GM19099 (cell line): ENCODE data around the gene HOOK2.
A peak's percentile ranks its signal among the peaks of the same experiment; 100 is the strongest.

Experiments
- POLR2A ChIP-seq: IDR thresholded peaks from 3 replicates; pipeline ENCODE4 v1.6.1; 2011; ENCODE audit warnings: low read depth; ENCODE audit not compliant: insufficient read length; ENCODE audit errors: extremely low read depth

The HOOK2 gene

GRCh38 chr19:12749938-12750521, 25.3 kb downstream of the HOOK2 start:
- TF ChIP-seq POLR2A = no peak

GRCh38 chr19:12748489-12748888, 26.9 kb downstream of the HOOK2 start:
- TF ChIP-seq POLR2A = no peak

- no peak for TF ChIP-seq POLR2A
Observed at GRCh38 chr19:12745166-12745897, 30.0 kb downstream of the HOOK2 start.

- TF ChIP-seq POLR2A = no peak
Observed at GRCh38 chr19:12737835-12738351, 37.5 kb downstream of the HOOK2 start.

- peak; percentile 89 for TF ChIP-seq POLR2A
Observed at GRCh38 chr19:12736995-12737834, 38.1 kb downstream of the HOOK2 start, which contains the start of gene GET3. GET3 (plus strand) TSS chr19:12737497; CDS start chr19:12737506, 9 bp downstream.

GRCh38 chr19:12733369-12734214, 41.8 kb downstream of the HOOK2 start:
- no peak for TF ChIP-seq POLR2A

- no peak for TF ChIP-seq POLR2A
Observed at GRCh38 chr19:12731337-12731736, 44.0 kb downstream of the HOOK2 start.

GRCh38 chr19:12730064-12730463, 45.3 kb downstream of the HOOK2 start:
- TF ChIP-seq POLR2A = no peak

GRCh38 chr19:12727745-12728433, 47.5 kb downstream of the HOOK2 start:
- no peak for TF ChIP-seq POLR2A

- TF ChIP-seq POLR2A = no peak
Observed at GRCh38 chr19:12726988-12727316, 48.4 kb downstream of the HOOK2 start.

- peak; percentile 70 for TF ChIP-seq POLR2A
Observed at GRCh38 chr19:12723641-12724426, 51.5 kb downstream of the HOOK2 start, which contains the start of gene TNPO2. TNPO2 (minus strand) TSS chr19:12723932; CDS start chr19:12720977, 2,955 bp downstream.

GRCh38 chr19:12723381-12723640, 52.0 kb downstream of the HOOK2 start:
- no peak for TF ChIP-seq POLR2A

GRCh38 chr19:12722566-12723380, 52.6 kb downstream of the HOOK2 start:
- TF ChIP-seq POLR2A = peak; percentile 56
